Rectal smooth muscle tissue (tissue), 1 donor: ENCODE data around the gene SH3YL1.

Experiments used
- H3K27ac ChIP-seq: one replicate; pipeline ENCODE4 v1.7.0; 2013; ENCODE audit warnings: low read depth, low read length, inconsistent platforms
- H3K27me3 ChIP-seq: one replicate; pipeline ENCODE4 v1.7.0; 2013; ENCODE audit warnings: low read length; ENCODE audit not compliant: control insufficient read depth, insufficient read depth
- H3K36me3 ChIP-seq: one replicate; pipeline ENCODE4 v1.7.0; 2013; ENCODE audit warnings: low read length; ENCODE audit not compliant: control insufficient read depth, insufficient read depth
- H3K4me1 ChIP-seq: one replicate; pipeline ENCODE4 v1.7.0; 2013; ENCODE audit warnings: low read length; ENCODE audit not compliant: control insufficient read depth, insufficient read depth
- H3K4me3 ChIP-seq: one replicate; pipeline ENCODE4 v1.7.0; 2013; ENCODE audit warnings: low read length
- H3K9ac ChIP-seq: one replicate; pipeline ENCODE4 v1.7.0; 2013; ENCODE audit warnings: low read length

The SH3YL1 gene

DNA sequence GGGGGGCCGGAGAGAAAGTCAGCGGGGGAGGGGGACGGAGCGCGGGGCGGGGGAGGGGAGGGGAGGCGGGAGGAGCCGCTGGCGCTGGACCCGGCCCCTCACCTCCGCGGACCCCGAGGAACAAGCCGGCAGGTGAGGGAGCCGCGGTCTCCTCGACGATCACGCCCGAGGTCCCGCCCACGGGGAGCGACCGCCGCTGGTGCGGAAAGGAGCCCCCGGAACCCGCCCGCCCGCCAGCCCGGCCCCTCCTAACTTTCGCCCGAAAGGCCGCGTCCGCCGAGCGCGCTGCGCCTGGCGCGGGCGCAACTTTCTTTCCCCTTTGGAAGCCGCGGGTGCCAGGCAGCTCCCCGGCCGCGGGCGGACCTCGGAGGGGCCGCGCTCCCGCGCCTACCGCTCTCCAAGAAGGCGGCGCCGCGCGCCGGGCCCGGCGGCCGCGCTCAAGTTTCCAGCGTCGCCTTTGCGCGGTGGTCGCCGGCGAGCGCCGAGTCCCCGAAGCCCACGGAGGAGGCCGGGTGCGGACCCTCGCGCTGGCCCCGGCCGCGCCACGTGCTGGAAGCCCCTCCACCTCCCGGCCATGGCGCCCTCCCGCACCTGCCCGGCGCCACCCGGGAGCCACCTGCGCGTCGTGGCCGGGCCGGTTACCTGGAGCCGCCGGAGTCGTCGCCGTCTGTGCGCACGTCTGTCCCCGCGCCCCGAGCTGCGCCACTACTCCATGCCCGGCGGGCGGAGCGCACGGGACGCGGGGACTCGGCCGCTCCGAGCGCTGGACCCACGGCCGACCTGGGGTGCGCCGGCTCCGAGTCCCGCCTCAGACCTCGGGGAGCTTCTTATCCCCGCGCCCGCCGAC, 24.3 kb upstream of the SH3YL1 start, which contains the start of gene ALKAL2:
TSS of gene ALKAL2 (minus strand) at position 181 of the 847 bp plus-strand sequence. CDS start 256 bp downstream, outside the sequence.
- Histone ChIP-seq H3K27me3 (peaks cover 14% of the 10 kb centered on the region), H3K4me3 (peak within 1 kb of the TSS; percentile 31), H3K36me3 (no peaks in the 10 kb centered on the region), H3K27ac (no peak within 1 kb of the TSS), H3K9ac (no peak within 1 kb of the TSS), H3K4me1 (no peaks in the 10 kb centered on the region)

- Histone ChIP-seq H3K4me1 (no peaks in the 10 kb centered on the region), H3K27me3 (peaks cover 14% of the 10 kb centered on the region), H3K4me3 (no peak overlapping the region), H3K9ac (no peak overlapping the region), H3K36me3 (no peaks in the 10 kb centered on the region), H3K27ac (no peak overlapping the region)
Measured at GRCh38 chr2:287471-287885, 23.6 kb upstream of the SH3YL1 start.

DNA sequence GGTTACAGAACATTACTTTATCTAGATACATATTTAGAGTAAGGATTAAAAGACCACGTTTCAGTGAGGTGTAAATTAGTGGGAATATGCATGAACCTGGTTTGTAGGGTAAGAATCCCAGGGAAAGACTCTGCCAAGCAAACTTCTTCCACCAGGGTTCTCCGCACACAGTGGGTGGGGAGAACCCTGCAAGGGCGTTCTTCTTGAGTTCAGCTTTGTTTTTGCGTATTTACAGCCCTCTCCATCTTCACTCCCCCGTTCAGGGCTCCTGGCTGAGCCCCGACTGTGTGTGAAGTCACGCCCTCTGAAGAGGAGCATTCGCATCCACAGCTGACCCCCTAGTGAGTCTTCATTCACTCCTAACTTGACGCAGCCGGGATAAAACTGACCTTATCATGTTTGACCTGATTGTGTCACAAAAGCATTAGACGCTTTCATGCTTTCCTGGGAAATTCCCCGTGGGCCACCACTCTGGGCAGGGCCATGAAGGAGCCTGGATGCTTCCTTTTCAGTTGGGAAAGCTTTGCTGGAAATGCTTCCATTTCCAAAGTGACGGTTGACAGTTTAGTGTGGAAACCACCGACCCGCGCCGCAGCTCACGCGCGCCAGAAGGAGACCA, 23.1 kb upstream of the SH3YL1 start:
- H3K36me3 ChIP-seq, result no peaks in the 10 kb centered on the region
- H3K9ac ChIP-seq, result no peak overlapping the region
- peak overlapping the region; percentile 16 for H3K4me3 ChIP-seq
- H3K27me3 ChIP-seq, result peaks cover 14% of the 10 kb centered on the region
- H3K27ac ChIP-seq, result no peak overlapping the region
- H3K4me1 ChIP-seq, result no peaks in the 10 kb centered on the region

DNA sequence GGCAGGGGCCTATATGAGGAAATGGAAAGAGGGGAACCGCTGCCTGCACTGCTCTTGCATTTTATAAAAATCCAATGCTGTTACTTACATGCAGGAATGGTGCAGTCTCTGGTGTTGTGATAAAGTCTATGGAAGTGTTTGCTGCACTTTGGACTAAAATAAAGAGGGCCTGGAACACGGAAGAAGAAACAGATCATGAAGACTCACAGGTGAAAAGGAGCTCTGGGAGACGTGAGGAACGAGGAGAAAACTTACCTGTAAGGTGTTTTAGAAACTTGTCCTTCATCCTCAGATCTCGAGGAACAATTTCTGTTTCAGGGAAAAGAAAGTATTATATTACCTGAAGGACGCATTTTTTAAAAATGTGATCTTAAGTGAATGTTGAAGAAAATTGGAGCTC, 22.2 kb upstream of the SH3YL1 start:
- no peaks in the 10 kb centered on the region for H3K4me1 ChIP-seq
- H3K4me3 ChIP-seq, result no peak overlapping the region
- H3K27me3 ChIP-seq, result peaks cover 14% of the 10 kb centered on the region

DNA sequence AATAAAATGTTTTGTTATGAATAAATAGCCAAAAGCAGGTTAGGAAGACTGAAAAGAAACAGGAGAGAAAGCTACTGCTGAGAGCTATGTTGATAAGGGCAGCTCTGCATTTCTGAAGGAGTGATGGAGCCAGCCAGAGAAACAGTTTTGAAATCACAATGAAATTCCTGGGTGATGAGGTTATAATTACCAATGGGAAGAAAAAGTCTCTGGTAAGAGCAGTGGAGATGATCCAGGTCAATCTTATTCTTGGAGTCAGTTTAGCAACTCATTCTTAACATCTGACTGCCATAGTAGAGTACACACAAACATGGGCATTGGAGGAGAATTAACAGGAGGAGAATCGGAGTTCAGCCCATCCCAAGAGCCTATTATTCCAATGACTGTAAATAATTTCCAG, 21.7 kb upstream of the SH3YL1 start:
- Histone ChIP-seq H3K36me3 (peaks cover 3% of the 10 kb centered on the region), H3K9ac (no peak overlapping the region), H3K4me3 (no peak overlapping the region), H3K4me1 (no peaks in the 10 kb centered on the region), H3K27me3 (peaks cover 14% of the 10 kb centered on the region), H3K27ac (no peak overlapping the region)

More for the DNA sequence above, 22.2 kb upstream of the SH3YL1 start:
- no peaks in the 10 kb centered on the region for H3K36me3 ChIP-seq
- no peak overlapping the region for H3K9ac ChIP-seq
- H3K27ac ChIP-seq, result no peak overlapping the region

- H3K4me3 ChIP-seq, result no peak overlapping the region
- H3K36me3 ChIP-seq, result peaks cover 3% of the 10 kb centered on the region
Measured at GRCh38 chr2:284896-285492, 21.2 kb upstream of the SH3YL1 start.

DNA sequence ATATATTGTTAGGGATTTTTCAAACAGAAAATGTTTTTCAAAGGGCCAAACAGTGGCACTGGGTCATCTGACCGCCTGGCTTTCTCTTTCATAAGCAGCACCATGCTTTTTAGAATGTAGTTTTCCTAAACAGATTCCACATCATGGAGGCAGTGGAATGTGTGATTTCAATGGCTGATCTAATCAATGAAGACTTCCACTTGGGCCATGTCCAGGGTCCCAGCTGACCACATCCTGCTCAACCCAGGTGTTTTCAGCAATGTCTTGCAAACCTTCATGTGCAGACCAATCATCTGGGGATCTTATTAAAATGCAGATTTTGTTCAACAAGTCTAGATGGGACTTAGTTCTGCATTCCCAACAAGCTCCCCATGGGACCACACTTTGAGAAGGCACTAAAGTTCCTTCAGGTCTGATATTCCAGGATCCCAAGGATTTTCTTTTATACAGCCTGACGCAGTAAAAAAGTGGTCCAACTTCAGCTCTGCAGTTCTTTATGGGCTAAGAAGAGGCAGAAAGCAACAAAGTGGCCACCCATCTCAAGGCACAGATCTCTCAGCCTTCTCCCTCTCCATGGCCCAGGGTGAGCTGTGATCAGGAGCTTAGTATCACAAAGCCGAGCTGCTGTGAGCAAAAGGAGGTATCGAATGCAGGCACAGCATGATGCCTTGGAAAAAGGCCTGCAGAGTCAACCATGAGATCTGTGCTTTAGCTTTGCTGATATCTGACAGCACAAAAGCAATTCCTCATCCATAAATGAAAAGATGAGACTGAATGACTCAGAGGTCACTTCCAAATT, 20.4 kb upstream of the SH3YL1 start:
- H3K4me1 ChIP-seq, result no peaks in the 10 kb centered on the region
- no peak overlapping the region for H3K9ac ChIP-seq
- peaks cover 3% of the 10 kb centered on the region for H3K36me3 ChIP-seq
- no peak overlapping the region for H3K27ac ChIP-seq
- H3K27me3 ChIP-seq, result peaks cover 6% of the 10 kb centered on the region
- no peak overlapping the region for H3K4me3 ChIP-seq

More at GRCh38 chr2:284896-285492, 21.2 kb upstream of the SH3YL1 start:
- Histone ChIP-seq H3K4me1 (no peaks in the 10 kb centered on the region), H3K9ac (no peak overlapping the region), H3K27me3 (peaks cover 13% of the 10 kb centered on the region), H3K27ac (no peak overlapping the region)

GRCh38 chr2:282371-283263, 18.8 kb upstream of the SH3YL1 start:
- Histone ChIP-seq H3K4me1 (no peaks in the 10 kb centered on the region), H3K36me3 (peaks cover 6% of the 10 kb centered on the region), H3K4me3 (no peak overlapping the region), H3K27me3 (peaks cover 4% of the 10 kb centered on the region), H3K9ac (no peak overlapping the region), H3K27ac (no peak overlapping the region)

- no peaks in the 10 kb centered on the region for H3K4me1 ChIP-seq
- H3K36me3 ChIP-seq, result peaks cover 9% of the 10 kb centered on the region
- no peak overlapping the region for H3K4me3 ChIP-seq
- no peaks in the 10 kb centered on the region for H3K27me3 ChIP-seq
- H3K9ac ChIP-seq, result no peak overlapping the region
- H3K27ac ChIP-seq, result no peak overlapping the region
Measured at GRCh38 chr2:281381-281780, 17.5 kb upstream of the SH3YL1 start.

GRCh38 chr2:280650-281110, 16.8 kb upstream of the SH3YL1 start:
- H3K4me3 ChIP-seq, result no peak overlapping the region
- peaks cover 9% of the 10 kb centered on the region for H3K36me3 ChIP-seq
- H3K27ac ChIP-seq, result no peak overlapping the region
- no peaks in the 10 kb centered on the region for H3K4me1 ChIP-seq
- no peaks in the 10 kb centered on the region for H3K27me3 ChIP-seq
- H3K9ac ChIP-seq, result no peak overlapping the region

- no peaks in the 10 kb centered on the region for H3K27me3 ChIP-seq
- no peak overlapping the region for H3K9ac ChIP-seq
- no peak overlapping the region for H3K4me3 ChIP-seq
- peaks cover 9% of the 10 kb centered on the region for H3K36me3 ChIP-seq
- no peak overlapping the region for H3K27ac ChIP-seq
- H3K4me1 ChIP-seq, result no peaks in the 10 kb centered on the region
Measured at GRCh38 chr2:279956-280649, 16.3 kb upstream of the SH3YL1 start.
